OCI-LY7 (cell line): Measurements from ENCODE around the gene HACL1. TPM values are rescaled to one million over a fixed set of nuclear protein-coding genes. Genes with fewer than 3 reads are reported as not detected.

Experiments used
- BruUV-seq: library from RNA; stranded (reverse); fragments of 400-500 nt; replicated peaks from 2 replicates; lab custom pipeline; 2021; lab: Mats Ljungman, UMichigan
- CTCF ChIA-PET: fragments of 300-600 bp; sonication (Branson Sonifier 250); formaldehyde crosslinking; loops from one replicate; lab custom pipeline; 2022; ENCODE audit warnings: antibody characterized with exemption; ENCODE audit not compliant: unreplicated experiment; lab: Charles Lee
- POLR2A ChIA-PET: fragments of 300-600 bp; sonication (Branson Sonifier 250); formaldehyde crosslinking; loops from one replicate; lab custom pipeline; 2022; ENCODE audit warnings: antibody characterized with exemption; lab: Charles Lee
- DNase-seq: peaks from one replicate; pipeline ENCODE4 v3.0.0-alpha.2; 2015; ENCODE audit warnings: low spot score
- H2AFZ ChIP-seq: fragments of 200-600 bp; sonication (generic), shearing (Covaris generic); 2 replicates; pipeline ENCODE4 v1.6.1; 2014; ENCODE audit warnings: mild to moderate bottlenecking, antibody characterized with exemption, low read length, moderate library complexity
- H3K27ac ChIP-seq: fragments of 200-600 bp; sonication (generic); 2 replicates; pipeline ENCODE4 v1.5.1; 2014; ENCODE audit warnings: mixed run types, low read depth, mild to moderate bottlenecking, moderate library complexity, low read length, inconsistent platforms; ENCODE audit not compliant: poor library complexity, severe bottlenecking
- H3K36me3 ChIP-seq: fragments of 200-600 bp; sonication (generic); 2 replicates; pipeline ENCODE4 v1.6.1; 2014; ENCODE audit warnings: mild to moderate bottlenecking, antibody characterized with exemption, low read length, moderate library complexity, mixed read lengths; ENCODE audit not compliant: insufficient read depth
- H3K4me1 ChIP-seq: fragments of 200-600 bp; sonication (generic); 2 replicates; pipeline ENCODE4 v1.5.1; 2014; ENCODE audit warnings: mild to moderate bottlenecking, low read length; ENCODE audit not compliant: insufficient read depth, poor library complexity, severe bottlenecking
- H3K4me2 ChIP-seq: fragments of 200-600 bp; sonication (generic); 2 replicates; pipeline ENCODE4 v1.6.1; 2014; ENCODE audit warnings: mild to moderate bottlenecking, low read length
- H3K4me3 ChIP-seq: fragments of 200-600 bp; sonication (generic); 2 replicates; pipeline ENCODE4 v1.5.1; 2014; ENCODE audit warnings: mild to moderate bottlenecking, low read depth, low read length; ENCODE audit not compliant: poor library complexity, severe bottlenecking
- H3K79me2 ChIP-seq: fragments of 200-600 bp; sonication (generic); 2 replicates; pipeline ENCODE4 v1.6.1; 2016; ENCODE audit warnings: low read depth, mild to moderate bottlenecking, low read length, moderate library complexity, mixed read lengths; ENCODE audit not compliant: insufficient read depth
- H3K9me2 ChIP-seq: fragments of 200-600 bp; sonication (generic); 2 replicates; pipeline ENCODE4 v1.6.1; 2016; ENCODE audit warnings: mild to moderate bottlenecking, low read length, mixed read lengths; ENCODE audit not compliant: insufficient read depth
- H3K9me3 ChIP-seq: fragments of 200-600 bp; sonication (generic); 2 replicates; pipeline ENCODE4 v1.6.1; 2014; ENCODE audit warnings: mild to moderate bottlenecking, mixed run types, low read length, mixed read lengths
- H4K20me1 ChIP-seq: fragments of 200-600 bp; sonication (generic); 2 replicates; pipeline ENCODE4 v1.6.1; 2014; ENCODE audit warnings: mild to moderate bottlenecking, antibody characterized with exemption, low read length, moderate library complexity, mixed read lengths; ENCODE audit not compliant: insufficient read depth
- CTCF ChIP-seq: fragments of 200-600 bp; sonication (generic); conservative IDR thresholded peaks from 2 replicates; pipeline ENCODE4 v1.5.1; 2014; ENCODE audit warnings: mild to moderate bottlenecking, antibody characterized with exemption, low read length, moderate library complexity, mixed read lengths
- EZH2phosphoT487 ChIP-seq: fragments of 200-600 bp; sonication (generic); IDR thresholded peaks from 2 replicates; pipeline ENCODE4 v1.6.1; 2018; ENCODE audit warnings: low read depth, borderline replicate concordance, mild to moderate bottlenecking, mixed run types, antibody characterized with exemption, low read length, moderate library complexity, mixed read lengths
- intact Hi-C: fragments of 100-400 bp; cut with micrococcal nuclease; formaldehyde crosslinking; loops from one replicate; pipeline ENCODE4 v1.10.0; 2022; ENCODE audit not compliant: unreplicated experiment
- total RNA-seq, 2 experiments: library from RNA; depleted of rRNA in 1 of 2; stranded (reverse); fragments of >200 nt in 1 of 2; shearing (Covaris generic) in 1 of 2; gene quantifications; 2 replicates each; pipeline ENCODE4 v1.2.3, GENCODE V29; 2014 to 2022

Gene HACL1
- total RNA-seq, 2 experiments from 2014 or later = 22.0 to 25.5 TPM

GRCh38 chr3:15539066-15539465 lies 62.3 kb downstream of the HACL1 start:
- Histone ChIP-seq H3K27ac (no peak overlapping the region), H3K79me2 (no peaks in the 10 kb centered on the region), H3K4me3 (no peak overlapping the region), H2AFZ (no peak overlapping the region), H3K4me2 (no peak overlapping the region), H3K9me2 (no peaks in the 10 kb centered on the region), H3K9me3 (no peaks in the 10 kb centered on the region), H3K4me1 (no peaks in the 10 kb centered on the region), H3K36me3 (no peaks in the 10 kb centered on the region), H4K20me1 (no peaks in the 10 kb centered on the region)
- CTCF ChIA-PET = no interaction called here
- intact Hi-C loops = no loop called here
- TF ChIP-seq EZH2phosphoT487 (no peak), CTCF (no peak)
- DNase-seq = no peak
- no TSS peak for BruUV-seq
- POLR2A ChIA-PET = interaction anchor here (0.6 to 1.2 kb wide), 2 partner anchors 11 to 17 kb away, joined by 3 to 5 read pairs; no protein-coding TSS in a partner anchor

- DNase-seq = no peak
- no peaks in the 10 kb centered on the region for H3K9me3 ChIP-seq
- BruUV-seq = no TSS peak
- TF ChIP-seq CTCF (no peak), EZH2phosphoT487 (no peak)
- no peak overlapping the region for H3K4me2 ChIP-seq
- intact Hi-C loops = no loop called here
- H3K36me3 ChIP-seq = no peaks in the 10 kb centered on the region
- H2AFZ ChIP-seq = no peak overlapping the region
- no peaks in the 10 kb centered on the region for H3K4me1 ChIP-seq
- H3K4me3 ChIP-seq = no peak overlapping the region
- H4K20me1 ChIP-seq = no peaks in the 10 kb centered on the region
- ChIA-PET CTCF (no interaction called here), POLR2A (interaction anchor here (0.7 kb wide), 1 partner anchor 670 kb away, joined by 3 read pairs; no protein-coding TSS in a partner anchor)
- no peak overlapping the region for H3K27ac ChIP-seq
- no peaks in the 10 kb centered on the region for H3K9me2 ChIP-seq
- no peaks in the 10 kb centered on the region for H3K79me2 ChIP-seq
Measured at GRCh38 chr3:15538345-15538744, 63.0 kb downstream of the HACL1 start.

- Histone ChIP-seq H3K4me3 (no peak overlapping the region), H3K4me2 (no peak overlapping the region), H4K20me1 (no peaks in the 10 kb centered on the region), H3K9me2 (no peaks in the 10 kb centered on the region), H2AFZ (no peak overlapping the region), H3K4me1 (no peaks in the 10 kb centered on the region), H3K79me2 (no peaks in the 10 kb centered on the region), H3K36me3 (no peaks in the 10 kb centered on the region), H3K27ac (no peak overlapping the region), H3K9me3 (no peaks in the 10 kb centered on the region)
- TF ChIP-seq CTCF (no peak), EZH2phosphoT487 (no peak)
- BruUV-seq = no TSS peak
- intact Hi-C loops = no loop called here
- CTCF ChIA-PET = no interaction called here
- POLR2A ChIA-PET = no interaction called here
- no peak for DNase-seq
Measured at GRCh38 chr3:15536856-15537255, 64.5 kb downstream of the HACL1 start.
